GM12873 (cell line): ENCODE measurements around the gene SMC5.

Experiments
- CTCF ChIP-seq: IDR thresholded peaks from 2 replicates; pipeline ENCODE4 v1.5.1; 2012; ENCODE audit warnings: low read depth, mild to moderate bottlenecking, moderate library complexity, low read length, control low read depth; ENCODE audit not compliant: insufficient read depth; ENCODE audit errors: missing control alignments

The SMC5 gene

GRCh38 chr9:70278305-70278704 lies 19.5 kb downstream of the SMC5 start:
- TF ChIP-seq CTCF, result no peak

- no peak for TF ChIP-seq CTCF
These were observed 25.1 kb downstream of the SMC5 start for GRCh38 chr9:70283848-70284247.

GRCh38 chr9:70285246-70285645 lies 26.5 kb downstream of the SMC5 start:
- TF ChIP-seq CTCF, result no peak

GRCh38 chr9:70285981-70286598 lies 27.3 kb downstream of the SMC5 start:
- TF ChIP-seq CTCF, result no peak

GRCh38 chr9:70290626-70291025 lies 31.8 kb downstream of the SMC5 start:
- no peak for TF ChIP-seq CTCF

GRCh38 chr9:70291446-70291845 lies 32.7 kb downstream of the SMC5 start:
- TF ChIP-seq CTCF, result no peak

- no peak for TF ChIP-seq CTCF
These were observed 33.5 kb downstream of the SMC5 start for GRCh38 chr9:70292253-70292652.
